ENCODE data around the gene ACTBL2. TPM values are rescaled to one million over a fixed set of nuclear protein-coding genes. Genes with fewer than 3 reads are reported as not detected.

ACTBL2 gene
- total RNA-seq, 1 experiment from 2014 or later = not detected

DNA sequence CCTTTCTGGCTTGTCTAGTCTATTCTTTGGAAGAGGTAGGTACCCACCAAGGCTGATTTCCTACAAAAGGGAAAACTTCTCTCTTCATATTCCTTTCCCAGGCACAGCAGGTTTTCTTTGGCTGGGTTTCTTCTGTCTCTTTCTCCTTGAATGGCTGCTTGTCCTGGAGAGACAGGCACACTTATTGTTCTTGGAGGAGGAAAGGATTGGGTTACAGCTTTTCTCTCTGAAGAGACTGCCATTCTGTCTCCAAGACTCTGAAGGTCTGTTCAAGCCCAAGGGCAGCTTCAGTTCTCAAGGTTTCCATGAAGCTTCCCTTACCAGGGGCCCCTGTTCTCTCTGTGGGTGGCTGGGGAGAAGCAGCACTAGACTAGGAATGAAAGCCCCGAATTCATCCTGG lies 33.9 kb downstream of the ACTBL2 start:
- H3K27ac ChIP-seq (ENCODE audit: low read depth, low read length, poor library complexity, severe bottlenecking) = no peak overlapping the region
- TF ChIP-seq CTCF (conservative IDR thresholded peaks at IDR 0.05; ENCODE audit: low read depth, low read length) = no peak
- peaks cover 49% of the 10 kb centered on the region for H3K4me1 ChIP-seq (ENCODE audit: insufficient read depth, low read length, poor library complexity, severe bottlenecking)
- no peak overlapping the region for H3K4me3 ChIP-seq (ENCODE audit: low read depth, low read length, poor library complexity, severe bottlenecking)
- peak; percentile 20 for DNase-seq (ENCODE audit: low spot score)
- no TSS peak for BruUV-seq (replicated peaks)
- ChIA-PET POLR2A (ENCODE audit: low non-redundant PET) (no interaction called here), CTCF (no interaction called here)
- no peaks in the 10 kb centered on the region for H3K27me3 ChIP-seq (replicated peaks; ENCODE audit: insufficient read depth, low read depth, low read length, poor library complexity)
- no peaks in the 10 kb centered on the region for H3K9me3 ChIP-seq (ENCODE audit: low read depth, low read length, poor library complexity, severe bottlenecking)
- intact Hi-C loops (cut with micrococcal nuclease; ENCODE audit: unreplicated experiment) = no loop called here
- H3K36me3 ChIP-seq (ENCODE audit: insufficient read depth, low read length, poor library complexity, severe bottlenecking) = no peaks in the 10 kb centered on the region

DNA sequence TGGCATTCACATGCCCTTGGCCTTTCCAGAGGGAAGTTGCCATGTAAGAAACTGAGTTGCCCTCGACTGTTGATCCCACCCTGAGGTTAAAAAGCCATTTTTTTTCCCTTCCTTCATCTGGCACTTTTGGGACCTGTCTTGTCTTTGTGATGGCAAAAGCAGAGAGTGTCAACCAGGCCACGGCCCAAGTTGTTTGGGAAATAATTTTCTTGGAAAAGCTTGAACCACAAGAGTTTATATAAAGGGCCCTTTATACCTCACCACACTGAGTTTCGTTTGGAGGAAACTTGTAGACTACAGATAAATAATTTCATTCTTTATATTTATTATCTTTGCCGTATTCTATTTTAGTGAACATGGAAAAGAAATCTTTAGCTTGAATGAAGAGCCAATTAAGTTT lies 34.3 kb downstream of the ACTBL2 start:
- Histone ChIP-seq H3K27me3 (replicated peaks; ENCODE audit: insufficient read depth, low read depth, low read length, poor library complexity) (no peaks in the 10 kb centered on the region), H3K4me3 (ENCODE audit: low read depth, low read length, poor library complexity, severe bottlenecking) (no peak overlapping the region), H3K4me1 (ENCODE audit: insufficient read depth, low read length, poor library complexity, severe bottlenecking) (peaks cover 48% of the 10 kb centered on the region), H3K9me3 (ENCODE audit: low read depth, low read length, poor library complexity, severe bottlenecking) (no peaks in the 10 kb centered on the region), H3K36me3 (ENCODE audit: insufficient read depth, low read length, poor library complexity, severe bottlenecking) (no peaks in the 10 kb centered on the region), H3K27ac (ENCODE audit: low read depth, low read length, poor library complexity, severe bottlenecking) (no peak overlapping the region)
- TF ChIP-seq EZH2 (IDR thresholded peaks at IDR 0.05; ENCODE audit: borderline replicate concordance, low read depth, low read length, poor library complexity, severe bottlenecking) (no peak), CTCF (conservative IDR thresholded peaks at IDR 0.05; ENCODE audit: low read depth, low read length) (no peak)
- intact Hi-C loops (cut with micrococcal nuclease; ENCODE audit: unreplicated experiment) = no loop called here
- no peak for DNase-seq (ENCODE audit: low spot score)
- no TSS peak for BruUV-seq (replicated peaks)
- ChIA-PET CTCF (no interaction called here), POLR2A (ENCODE audit: low non-redundant PET) (no interaction called here)

- Histone ChIP-seq H3K27ac (ENCODE audit: low read depth, low read length, poor library complexity, severe bottlenecking) (no peak overlapping the region), H3K4me3 (ENCODE audit: low read depth, low read length, poor library complexity, severe bottlenecking) (no peak overlapping the region), H3K9me3 (ENCODE audit: low read depth, low read length, poor library complexity, severe bottlenecking) (no peaks in the 10 kb centered on the region), H3K36me3 (ENCODE audit: insufficient read depth, low read length, poor library complexity, severe bottlenecking) (no peaks in the 10 kb centered on the region), H3K4me1 (ENCODE audit: insufficient read depth, low read length, poor library complexity, severe bottlenecking) (peaks cover 51% of the 10 kb centered on the region), H3K27me3 (replicated peaks; ENCODE audit: insufficient read depth, low read depth, low read length, poor library complexity) (no peaks in the 10 kb centered on the region)
- TF ChIP-seq EZH2 (IDR thresholded peaks at IDR 0.05; ENCODE audit: borderline replicate concordance, low read depth, low read length, poor library complexity, severe bottlenecking) (no peak), CTCF (conservative IDR thresholded peaks at IDR 0.05; ENCODE audit: low read depth, low read length) (no peak)
- intact Hi-C loops (cut with micrococcal nuclease; ENCODE audit: unreplicated experiment) = no loop called here
- CTCF ChIA-PET = no interaction called here
- POLR2A ChIA-PET (ENCODE audit: low non-redundant PET) = no interaction called here
- DNase-seq (ENCODE audit: low spot score) = no peak
- BruUV-seq (replicated peaks) = no TSS peak
Observed at GRCh38 chr5:57447658-57448057, 35.0 kb downstream of the ACTBL2 start.

Measured in A673 (cell line).